ENCODE data around the gene KRTAP4-12.
"Not testable (repeated sequence)": the region's sequence is repeated elsewhere in the genome, so short reads cannot be mapped to it uniquely, and the experiment has no call there.

DNA sequence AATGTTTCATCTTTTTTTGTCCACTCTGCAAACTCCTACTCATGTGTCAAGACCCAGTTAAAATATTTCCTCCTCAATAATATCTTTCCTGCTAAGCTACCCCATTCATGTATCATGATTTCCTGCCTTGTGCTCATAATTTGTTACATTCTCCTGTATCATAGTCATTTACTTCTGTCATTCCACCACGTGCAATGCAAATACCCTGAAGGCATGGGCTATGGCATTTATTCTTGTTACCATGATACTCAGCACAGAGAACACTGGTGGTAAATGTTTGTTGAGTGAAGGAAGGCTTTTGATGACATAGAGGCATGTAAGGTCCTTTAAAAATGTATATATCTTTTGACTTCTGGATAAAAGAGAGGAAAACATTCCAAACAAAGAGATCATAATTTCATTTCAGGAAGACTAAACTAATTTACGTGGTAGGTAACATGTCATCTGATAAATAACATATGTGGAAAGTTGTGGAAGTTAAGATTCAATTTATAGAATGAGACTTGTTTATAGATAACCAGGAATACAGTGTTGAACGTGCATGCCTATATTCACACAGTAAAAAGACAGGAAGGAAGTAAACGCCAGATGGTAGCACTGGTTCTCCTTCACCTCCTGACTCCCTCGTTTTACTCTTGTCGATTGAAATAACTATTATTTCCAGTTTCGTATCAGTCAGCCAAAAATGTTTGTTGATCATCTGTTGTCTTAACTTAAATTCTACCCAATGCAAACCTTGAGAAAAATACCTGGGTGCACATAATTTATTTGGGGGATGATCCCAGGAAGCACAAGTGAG, 24.1 kb downstream of the KRTAP4-12 start:
- TF ChIP-seq, protein P1, sequence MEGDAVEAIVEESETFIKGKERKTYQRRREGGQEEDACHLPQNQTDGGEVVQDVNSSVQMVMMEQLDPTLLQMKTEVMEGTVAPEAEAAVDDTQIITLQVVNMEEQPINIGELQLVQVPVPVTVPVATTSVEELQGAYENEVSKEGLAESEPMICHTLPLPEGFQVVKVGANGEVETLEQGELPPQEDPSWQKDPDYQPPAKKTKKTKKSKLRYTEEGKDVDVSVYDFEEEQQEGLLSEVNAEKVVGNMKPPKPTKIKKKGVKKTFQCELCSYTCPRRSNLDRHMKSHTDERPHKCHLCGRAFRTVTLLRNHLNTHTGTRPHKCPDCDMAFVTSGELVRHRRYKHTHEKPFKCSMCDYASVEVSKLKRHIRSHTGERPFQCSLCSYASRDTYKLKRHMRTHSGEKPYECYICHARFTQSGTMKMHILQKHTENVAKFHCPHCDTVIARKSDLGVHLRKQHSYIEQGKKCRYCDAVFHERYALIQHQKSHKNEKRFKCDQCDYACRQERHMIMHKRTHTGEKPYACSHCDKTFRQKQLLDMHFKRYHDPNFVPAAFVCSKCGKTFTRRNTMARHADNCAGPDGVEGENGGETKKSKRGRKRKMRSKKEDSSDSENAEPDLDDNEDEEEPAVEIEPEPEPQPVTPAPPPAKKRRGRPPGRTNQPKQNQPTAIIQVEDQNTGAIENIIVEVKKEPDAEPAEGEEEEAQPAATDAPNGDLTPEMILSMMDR (IDR thresholded peaks at IDR 0.05), result not testable (repeated sequence)
- TF ChIP-seq POLR2A (IDR thresholded peaks at IDR 0.05), result not testable (repeated sequence)
